Vagina (tissue), 2 donors: ENCODE data around the gene GIGYF2.

Source experiments
- POLR2A ChIP-seq, 2 donors: fragments of 450-650 bp; IDR thresholded peaks; one replicate each; pipeline ENCODE4 v1.6.1; 2017; ENCODE audit warnings: antibody characterized with exemption in 2 of 2, mild to moderate bottlenecking in 2 of 2, moderate library complexity in 2 of 2
- POLR2AphosphoS5 ChIP-seq, 2 donors: sonication (generic); formaldehyde crosslinking; IDR thresholded peaks; one replicate each; pipeline ENCODE4 v1.9.0; 2017; ENCODE audit warnings: antibody characterized with exemption in 2 of 2, mild to moderate bottlenecking in 2 of 2, low read depth in 1 of 2; ENCODE audit not compliant: insufficient read depth in 1 of 2
- TF ChIP-seq, protein P1 (sequence below), 3 experiments: fragments of 450-650 bp in 2 of 3; fragments of 200-600 bp in 1 of 3; sonication (generic) in 1 of 3; IDR thresholded peaks; one replicate each; pipeline ENCODE4 v1.5.1; 2017 to 2019; ENCODE audit warnings: antibody characterized with exemption in 3 of 3, mild to moderate bottlenecking in 2 of 3, moderate library complexity in 2 of 3

DNA sequence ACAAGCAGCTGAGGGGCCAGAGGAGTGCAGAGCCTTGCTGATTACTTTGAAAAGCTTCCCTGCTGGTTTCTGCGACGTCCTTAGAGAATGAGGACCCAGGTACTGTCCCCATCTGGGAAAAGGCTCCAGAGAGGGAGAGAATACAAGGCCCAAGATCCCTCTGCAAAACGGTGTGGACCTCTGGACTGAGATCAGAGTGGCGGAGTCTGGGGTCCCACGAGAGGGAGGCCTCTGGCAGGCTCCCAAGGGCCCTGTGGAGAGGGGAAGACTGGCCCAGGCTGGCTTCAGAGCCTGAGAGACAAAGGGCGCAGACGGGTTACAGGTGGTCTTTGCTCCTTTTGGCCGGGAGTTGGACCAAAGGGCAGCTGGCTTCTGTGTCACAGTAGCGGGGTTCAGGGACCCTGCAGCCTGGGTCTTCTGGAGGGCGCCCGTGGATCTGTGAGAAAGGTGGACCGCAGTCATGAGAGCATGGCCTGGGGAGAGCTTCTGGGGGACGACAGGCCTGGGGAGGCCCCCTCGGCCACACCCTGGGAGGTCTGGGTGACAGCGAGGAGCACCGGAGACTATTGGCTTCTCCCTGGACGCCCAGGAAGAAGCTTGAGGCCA, 173.7 kb downstream of the GIGYF2 start:
- TF ChIP-seq POLR2A (IDR thresholded peaks at IDR 0.05) (no peak), POLR2AphosphoS5 (IDR thresholded peaks at IDR 0.05; ENCODE audit: insufficient read depth in 1 of 2, low read depth in 1 of 2) (no peak)
- TF ChIP-seq, protein P1, sequence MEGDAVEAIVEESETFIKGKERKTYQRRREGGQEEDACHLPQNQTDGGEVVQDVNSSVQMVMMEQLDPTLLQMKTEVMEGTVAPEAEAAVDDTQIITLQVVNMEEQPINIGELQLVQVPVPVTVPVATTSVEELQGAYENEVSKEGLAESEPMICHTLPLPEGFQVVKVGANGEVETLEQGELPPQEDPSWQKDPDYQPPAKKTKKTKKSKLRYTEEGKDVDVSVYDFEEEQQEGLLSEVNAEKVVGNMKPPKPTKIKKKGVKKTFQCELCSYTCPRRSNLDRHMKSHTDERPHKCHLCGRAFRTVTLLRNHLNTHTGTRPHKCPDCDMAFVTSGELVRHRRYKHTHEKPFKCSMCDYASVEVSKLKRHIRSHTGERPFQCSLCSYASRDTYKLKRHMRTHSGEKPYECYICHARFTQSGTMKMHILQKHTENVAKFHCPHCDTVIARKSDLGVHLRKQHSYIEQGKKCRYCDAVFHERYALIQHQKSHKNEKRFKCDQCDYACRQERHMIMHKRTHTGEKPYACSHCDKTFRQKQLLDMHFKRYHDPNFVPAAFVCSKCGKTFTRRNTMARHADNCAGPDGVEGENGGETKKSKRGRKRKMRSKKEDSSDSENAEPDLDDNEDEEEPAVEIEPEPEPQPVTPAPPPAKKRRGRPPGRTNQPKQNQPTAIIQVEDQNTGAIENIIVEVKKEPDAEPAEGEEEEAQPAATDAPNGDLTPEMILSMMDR (IDR thresholded peaks at IDR 0.05), result no peak
